Epithelial cell of esophagus (primary cell): Measurements from ENCODE around the gene ATXN8OS.

Experiments
- DNase-seq: peaks from one replicate; pipeline ENCODE4 v3.0.0; 2010; ENCODE audit warnings: low read depth
- H3K4me3 ChIP-seq: 2 replicates; pipeline ENCODE4 v1.5.1; 2011; ENCODE audit warnings: mild to moderate bottlenecking, low read length, control low read depth
- CTCF ChIP-seq: IDR thresholded peaks from 2 replicates; pipeline ENCODE4 v1.5.1; 2011; ENCODE audit warnings: low read depth, mild to moderate bottlenecking, low read length, control low read depth, inconsistent platforms; ENCODE audit not compliant: insufficient read depth; ENCODE audit errors: missing control alignments

Gene ATXN8OS

DNA sequence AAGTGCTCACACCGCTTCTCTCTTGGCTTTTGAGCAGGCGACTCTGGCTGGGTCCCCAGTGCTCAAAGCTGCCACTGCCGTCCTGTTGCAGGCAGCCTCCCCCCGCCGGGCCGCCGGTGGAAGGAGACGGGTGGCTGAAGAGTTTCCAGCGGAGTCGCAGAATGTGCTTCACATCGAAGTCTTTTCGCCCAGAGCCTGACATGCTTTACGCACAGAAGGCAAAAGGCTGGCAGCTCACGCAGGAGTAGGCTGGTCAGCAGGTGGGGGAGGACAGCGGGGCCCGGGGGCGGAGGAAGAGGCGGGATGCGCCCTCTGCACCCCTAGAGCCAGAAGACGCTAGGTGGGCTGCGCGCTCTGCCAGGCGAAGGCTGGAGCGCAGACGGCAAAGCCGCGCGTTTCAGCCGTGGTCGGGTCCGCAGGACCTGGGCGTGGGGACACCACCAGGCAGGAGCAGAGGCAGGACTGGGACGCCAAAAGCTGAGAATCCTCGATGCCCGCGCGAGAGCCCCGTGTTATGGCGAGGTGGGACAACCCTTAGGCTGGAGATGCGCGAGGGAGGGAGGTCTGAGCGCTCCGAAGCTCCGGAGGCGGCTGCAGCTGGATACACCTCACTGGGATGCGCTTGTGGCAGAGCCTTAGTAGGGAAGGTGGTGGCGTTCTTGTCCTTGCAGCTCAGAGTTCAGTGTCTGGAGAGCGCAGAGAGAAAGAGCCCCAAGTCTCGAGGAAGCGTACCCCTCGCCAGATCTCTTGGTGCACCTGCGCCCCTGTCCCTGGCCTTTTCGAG, at the start of gene ATXN8OS:
Gene ATXN8OS (plus strand): TSS at position 329 of the 784 bp plus-strand sequence.
- TF ChIP-seq CTCF, result no peak
- H3K4me3 ChIP-seq, result no peak within 1 kb of the TSS
- DNase-seq, result no peak

- no peak for TF ChIP-seq CTCF
- no peak overlapping the region for H3K4me3 ChIP-seq
- DNase-seq, result no peak
These were observed 27.6 kb upstream of the ATXN8OS start for GRCh38 chr13:70080012-70080411.

DNA sequence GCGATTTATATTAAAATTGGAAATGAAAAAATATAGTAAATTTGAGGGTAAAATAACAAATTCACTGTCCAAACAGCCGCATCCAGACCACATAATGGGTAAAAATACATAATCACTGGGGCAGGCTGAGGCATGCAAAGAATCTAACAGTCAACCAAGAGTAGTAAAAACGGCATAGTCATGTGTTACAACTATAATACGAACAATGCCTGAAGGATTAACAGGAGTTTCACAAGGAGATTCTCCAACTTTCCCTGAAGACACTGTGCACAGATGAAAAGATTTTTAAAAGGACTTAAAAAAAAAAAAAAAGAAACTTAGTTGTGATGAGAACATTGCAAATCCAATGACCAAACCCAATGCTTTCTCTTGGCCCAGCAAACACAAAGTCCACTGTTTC, 20.4 kb upstream of the ATXN8OS start:
- peak; percentile 74 for DNase-seq
- TF ChIP-seq CTCF, result no peak
- no peak overlapping the region for H3K4me3 ChIP-seq

GRCh38 chr13:70088926-70089325, 18.7 kb upstream of the ATXN8OS start:
- no peak for TF ChIP-seq CTCF
- no peak overlapping the region for H3K4me3 ChIP-seq
- no peak for DNase-seq

GRCh38 chr13:70090036-70090723, 17.4 kb upstream of the ATXN8OS start:
- TF ChIP-seq CTCF, result no peak
- H3K4me3 ChIP-seq, result no peak overlapping the region
- no peak for DNase-seq

GRCh38 chr13:70098669-70099068, 9.0 kb upstream of the ATXN8OS start:
- TF ChIP-seq CTCF, result peak; percentile 37
- DNase-seq, result peak; percentile 32
- no peak overlapping the region for H3K4me3 ChIP-seq
